NCI-H146 treated with DMSO at 0.1 percent for 48 hours (cell line): ENCODE measurements around the gene LMLN.
"Not testable (repeated sequence)": the region's sequence is repeated elsewhere in the genome, so short reads cannot be mapped to it uniquely, and the experiment has no call there.

Experiments
- DNase-seq: peaks from one replicate; lab custom pipeline; 2025; ENCODE audit not compliant: unreplicated experiment; lab: John Stamatoyannopoulos, UW

The LMLN gene

GRCh38 chr3:197956626-197956988 is 3.4 kb upstream of the LMLN start:
- DNase-seq, result no peak

- DNase-seq, result no peak
These were observed 2.3 kb upstream of the LMLN start for GRCh38 chr3:197957790-197958133.

- no peak for DNase-seq
These were observed 1.7 kb upstream of the LMLN start for GRCh38 chr3:197958346-197958745.

GRCh38 chr3:197958848-197959247 is 1.2 kb upstream of the LMLN start:
- not testable (repeated sequence) for DNase-seq

GRCh38 chr3:197959500-197959890 is 522 bp upstream of the LMLN start:
- DNase-seq, result no peak

- no peak for DNase-seq
These were observed 921 bp downstream of the LMLN start for GRCh38 chr3:197960694-197961581.

- no peak for DNase-seq
These were observed 1.5 kb downstream of the LMLN start for GRCh38 chr3:197961582-197961945.

GRCh38 chr3:197963019-197963637 is 3.1 kb downstream of the LMLN start:
- DNase-seq, result no peak

- DNase-seq, result not testable (repeated sequence)
These were observed 7.4 kb downstream of the LMLN start for GRCh38 chr3:197967337-197967989.

- DNase-seq, result no peak
These were observed 10.6 kb downstream of the LMLN start for GRCh38 chr3:197970588-197970987.

- DNase-seq, result no peak
These were observed 14.0 kb downstream of the LMLN start for GRCh38 chr3:197974016-197974415.

GRCh38 chr3:197975311-197975710 is 15.3 kb downstream of the LMLN start:
- DNase-seq, result no peak

GRCh38 chr3:197983076-197983475 is 23.1 kb downstream of the LMLN start:
- no peak for DNase-seq

GRCh38 chr3:197989651-197990050 is 29.6 kb downstream of the LMLN start:
- DNase-seq, result no peak

- DNase-seq, result no peak
These were observed 34.7 kb downstream of the LMLN start for GRCh38 chr3:197994736-197995135.

- no peak for DNase-seq
These were observed 36.8 kb downstream of the LMLN start for GRCh38 chr3:197996855-197997254.

- DNase-seq, result no peak
These were observed 37.9 kb downstream of the LMLN start for GRCh38 chr3:197997936-197998335.

GRCh38 chr3:198017090-198017489 is 57.1 kb downstream of the LMLN start:
- DNase-seq, result no peak

- DNase-seq, result no peak
These were observed 58.4 kb downstream of the LMLN start for GRCh38 chr3:198018416-198018815.

GRCh38 chr3:198019115-198019514 is 59.1 kb downstream of the LMLN start:
- DNase-seq, result no peak

GRCh38 chr3:198021320-198021719 is 61.3 kb downstream of the LMLN start:
- DNase-seq, result no peak

- no peak for DNase-seq
These were observed 62.6 kb downstream of the LMLN start for GRCh38 chr3:198022604-198023003.
